A172 (cell line): ENCODE measurements around the gene PPP4R1. TPM values are rescaled to one million over a fixed set of nuclear protein-coding genes. Genes with fewer than 3 reads are reported as not detected.

Source experiments
- DNase-seq: peaks from one replicate; pipeline ENCODE4 v3.0.0-alpha.2; 2015; ENCODE audit warnings: low spot score
- total RNA-seq: library from RNA; depleted of rRNA; stranded (reverse); fragments of >200 nt; shearing (Covaris generic); gene quantifications from 2 replicates; pipeline ENCODE4 v1.2.3, GENCODE V29; 2014

Gene PPP4R1
- total RNA-seq, 1 experiment from 2014 or later, result 125 TPM

GRCh38 chr18:9596226-9596625 lies 18.1 kb downstream of the PPP4R1 start:
- no peak for DNase-seq

GRCh38 chr18:9594823-9595596 lies 19.3 kb downstream of the PPP4R1 start:
- DNase-seq, result no peak

- DNase-seq, result no peak
Observed at GRCh38 chr18:9587924-9588323, 26.4 kb downstream of the PPP4R1 start.

GRCh38 chr18:9586814-9587213 lies 27.5 kb downstream of the PPP4R1 start:
- no peak for DNase-seq

- no peak for DNase-seq
Observed at GRCh38 chr18:9581667-9582066, 32.7 kb downstream of the PPP4R1 start.

GRCh38 chr18:9578306-9578705 lies 36.1 kb downstream of the PPP4R1 start:
- no peak for DNase-seq

- no peak for DNase-seq
Observed at GRCh38 chr18:9577361-9577760, 37.0 kb downstream of the PPP4R1 start.

GRCh38 chr18:9575558-9575957 lies 38.8 kb downstream of the PPP4R1 start:
- peak; percentile 89 for DNase-seq

- no peak for DNase-seq
Observed at GRCh38 chr18:9574473-9575115, 39.8 kb downstream of the PPP4R1 start.

GRCh38 chr18:9571546-9571945 lies 42.8 kb downstream of the PPP4R1 start:
- no peak for DNase-seq

GRCh38 chr18:9570255-9570654 lies 44.1 kb downstream of the PPP4R1 start:
- no peak for DNase-seq

GRCh38 chr18:9569178-9569577 lies 45.2 kb downstream of the PPP4R1 start:
- DNase-seq, result no peak

GRCh38 chr18:9568186-9568585 lies 46.2 kb downstream of the PPP4R1 start:
- no peak for DNase-seq

GRCh38 chr18:9565407-9565806 lies 49.0 kb downstream of the PPP4R1 start:
- DNase-seq, result no peak

GRCh38 chr18:9563331-9563730 lies 51.0 kb downstream of the PPP4R1 start:
- DNase-seq, result no peak

- no peak for DNase-seq
Observed at GRCh38 chr18:9562584-9562983, 51.8 kb downstream of the PPP4R1 start.

GRCh38 chr18:9561759-9562158 lies 52.6 kb downstream of the PPP4R1 start:
- no peak for DNase-seq

- no peak for DNase-seq
Observed at GRCh38 chr18:9559253-9559652, 55.1 kb downstream of the PPP4R1 start.

GRCh38 chr18:9558387-9559064 lies 55.8 kb downstream of the PPP4R1 start:
- DNase-seq, result no peak

- no peak for DNase-seq
Observed at GRCh38 chr18:9557250-9557943, 57.0 kb downstream of the PPP4R1 start.

- DNase-seq, result no peak
Observed at GRCh38 chr18:9552616-9553015, 61.7 kb downstream of the PPP4R1 start.

- DNase-seq, result no peak
Observed at GRCh38 chr18:9552191-9552590, 62.2 kb downstream of the PPP4R1 start.
